Measurements from ENCODE around the gene CHST5. TPM values are rescaled to one million over a fixed set of nuclear protein-coding genes. Genes with fewer than 3 reads are reported as not detected.

CHST5 gene
- total and polyA plus RNA-seq, 7 experiments from 2014 or later: not detected

DNA sequence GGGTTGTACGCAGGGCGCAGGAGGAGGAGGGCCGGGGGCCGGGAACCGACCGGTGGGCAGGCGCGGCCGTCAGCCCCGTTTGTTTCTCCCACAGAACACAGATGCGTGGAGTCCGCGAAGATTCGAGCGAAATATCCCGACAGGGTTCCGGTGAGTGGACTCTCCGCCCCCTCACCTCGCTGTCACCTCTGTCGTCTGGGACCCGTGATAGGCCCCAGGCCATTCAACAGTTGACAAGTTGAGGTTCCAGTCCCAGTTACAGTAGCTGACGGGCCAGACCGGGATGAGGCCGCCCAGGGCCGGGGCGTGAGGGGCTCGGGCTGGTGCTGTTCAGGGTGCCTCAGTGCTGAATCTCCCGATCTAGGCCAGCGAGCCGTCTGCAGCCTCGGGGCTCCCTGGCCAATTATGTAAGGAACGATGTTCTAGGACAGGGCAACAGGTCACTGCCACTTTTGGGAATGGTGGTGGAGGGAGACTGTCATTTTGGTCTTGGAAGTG is 30.9 kb upstream of the CHST5 start:
- Mint-ChIP-seq H3K4me3 (peak overlapping the region; percentile 86 to 100 (median 96)), H3K4me1 (peaks cover 25 to 52% (median 49%) of the 10 kb centered on the region in 7 donors), H3K36me3 (peaks cover 0 to 12% (median 4%) of the 10 kb centered on the region in 5 donors), H3K9me3 (peaks cover 0 to 2% (median 0%) of the 10 kb centered on the region in 11 donors), H3K27ac (peak overlapping the region in 8 of 9 donors; percentile 55 to 93 (median 84)), H3K27me3 (peaks cover 8 to 16% (median 13%) of the 10 kb centered on the region in 5 donors)
- ATAC-seq: peak; percentile 1
- peaks cover 20 to 27% of the 10 kb centered on the region in 2 donors for H3K4me1 ChIP-seq (ENCODE audit: control insufficient read depth in 2 of 2, insufficient read depth in 2 of 2, low read length in 2 of 2)
- H3K27ac ChIP-seq (ENCODE audit: low read depth, low read length): peak overlapping the region; percentile 90
- ChIA-PET POLR2A (interaction anchor here (0.7 to 5.4 kb wide), 11 partner anchors 9 to 133 kb away, joined by 3 to 45 read pairs (median 4); partner anchors contain the start of genes ADAT1, CFDP1, KARS1 and TERF2IP), CTCF (interaction anchor here (0.5 to 1.5 kb wide), 4 partner anchors 11 to 708 kb away, joined by 3 to 4 read pairs (median 3); partner anchors contain the start of gene TMEM231)
- DNase-seq: peak in 6 of 9 donors; percentile 8 to 40 (median 18)
- H3K27me3 ChIP-seq (ENCODE audit: control insufficient read depth in 2 of 2, insufficient read depth in 2 of 2, low read length in 2 of 2): no peaks in the 10 kb centered on the region
- H3K36me3 ChIP-seq (ENCODE audit: control insufficient read depth in 2 of 3, insufficient read depth in 3 of 3, low read length in 3 of 3): peaks cover 10 to 42% (median 16%) of the 10 kb centered on the region in 3 experiments
- intact Hi-C loops (cut with micrococcal nuclease): loop anchor here (1.0 to 10.0 kb wide), 14 partner anchors 11 to 1624 kb away; partner anchors contain the start of genes ADAT1 (in 2 of the 2), CFDP1 (in 2 of the 2), KARS1 (in 2 of the 2) and TERF2IP (in 2 of the 2)
- peak overlapping the region; percentile 93 for H3K4me3 ChIP-seq (ENCODE audit: low read length)
- H3K9me3 ChIP-seq (ENCODE audit: control insufficient read depth in 2 of 3, low read length in 3 of 3): no peaks in the 10 kb centered on the region

DNA sequence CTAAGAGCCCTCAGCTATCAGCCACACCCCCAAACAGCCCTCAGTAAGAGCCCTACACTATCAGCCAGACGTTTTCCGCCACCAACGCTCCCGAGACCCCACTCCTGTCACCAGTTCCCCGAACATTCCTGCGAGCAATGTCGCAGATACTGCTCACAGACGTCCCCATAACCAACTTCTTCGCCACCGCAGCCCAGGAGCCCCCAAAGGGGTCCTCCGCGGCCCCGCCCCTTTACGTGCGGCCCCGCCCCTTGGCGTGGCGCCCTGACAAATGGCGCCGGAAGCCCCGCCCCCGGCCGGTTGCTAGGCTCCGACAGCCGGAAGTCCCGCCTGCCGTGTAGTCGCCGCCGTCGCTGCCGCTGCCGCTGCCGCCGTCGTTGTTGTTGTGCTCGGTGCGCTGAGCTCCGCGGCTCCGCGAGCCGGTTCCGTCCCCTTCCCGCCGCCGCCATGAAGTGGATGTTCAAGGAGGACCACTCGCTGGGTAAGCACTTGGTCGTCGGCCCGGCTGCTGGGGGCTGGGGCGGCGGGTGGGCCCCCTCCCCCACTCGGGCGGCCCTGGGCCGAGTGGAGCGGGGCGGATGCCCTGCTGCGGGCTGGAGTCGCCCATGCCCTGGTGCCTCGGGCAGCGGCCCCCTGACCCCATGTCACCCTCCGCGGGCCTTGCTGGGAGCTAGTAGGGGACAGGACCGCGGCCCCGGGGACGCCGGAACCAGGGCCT is 30.3 kb upstream of the CHST5 start, which contains the start of gene GABARAPL2:
Gene GABARAPL2 (plus strand): TSS at position 340 of the 718 bp plus-strand sequence. CDS start 108 bp downstream, at position 448.
- peak within 1 kb of the TSS; percentile 93 for H3K4me3 ChIP-seq (ENCODE audit: low read length)
- intact Hi-C loops (cut with micrococcal nuclease): loop anchor here (1.0 to 10.0 kb wide), 14 partner anchors 10 to 1625 kb away; partner anchors contain the start of genes ADAT1 (in 2 of the 2), CFDP1 (in 2 of the 2), KARS1 (in 2 of the 2) and TERF2IP (in 2 of the 2)
- peak; percentile 87 to 97 (median 92) for DNase-seq
- H3K9me3 Mint-ChIP-seq: no peaks in the 10 kb centered on the region
- H3K4me1 ChIP-seq (ENCODE audit: control insufficient read depth in 2 of 2, insufficient read depth in 2 of 2, low read length in 2 of 2): peaks cover 20 to 27% of the 10 kb centered on the region in 2 donors
- no peaks in the 10 kb centered on the region for H3K27me3 ChIP-seq (ENCODE audit: control insufficient read depth in 2 of 2, insufficient read depth in 2 of 2, low read length in 2 of 2)
- CTCF ChIA-PET: interaction anchor here (0.7 to 1.5 kb wide), 4 partner anchors 10 to 81 kb away, joined by 3 to 4 read pairs (median 3); partner anchors contain the start of gene TMEM231
- peaks cover 0 to 9% (median 4%) of the 10 kb centered on the region in 5 donors for H3K36me3 Mint-ChIP-seq
- H3K27ac Mint-ChIP-seq: peak within 1 kb of the TSS; percentile 79 to 100 (median 92)
- ATAC-seq: peak; percentile 90
- no peaks in the 10 kb centered on the region for H3K9me3 ChIP-seq (ENCODE audit: control insufficient read depth in 2 of 3, low read length in 3 of 3)
- POLR2A ChIA-PET: interaction anchor here (0.7 to 5.4 kb wide), 12 partner anchors 9 to 132 kb away, joined by 3 to 45 read pairs (median 4); partner anchors contain the start of genes ADAT1, CFDP1, KARS1 and TERF2IP
- peak within 1 kb of the TSS; percentile 90 for H3K27ac ChIP-seq (ENCODE audit: low read depth, low read length)
- peaks cover 10 to 37% (median 16%) of the 10 kb centered on the region in 3 experiments for H3K36me3 ChIP-seq (ENCODE audit: control insufficient read depth in 2 of 3, insufficient read depth in 3 of 3, low read length in 3 of 3)
- H3K4me1 Mint-ChIP-seq: peaks cover 25 to 50% (median 47%) of the 10 kb centered on the region in 7 donors
- peak within 1 kb of the TSS; percentile 88 to 100 (median 96) for H3K4me3 Mint-ChIP-seq
- peaks cover 8 to 16% (median 13%) of the 10 kb centered on the region in 5 donors for H3K27me3 Mint-ChIP-seq

DNA sequence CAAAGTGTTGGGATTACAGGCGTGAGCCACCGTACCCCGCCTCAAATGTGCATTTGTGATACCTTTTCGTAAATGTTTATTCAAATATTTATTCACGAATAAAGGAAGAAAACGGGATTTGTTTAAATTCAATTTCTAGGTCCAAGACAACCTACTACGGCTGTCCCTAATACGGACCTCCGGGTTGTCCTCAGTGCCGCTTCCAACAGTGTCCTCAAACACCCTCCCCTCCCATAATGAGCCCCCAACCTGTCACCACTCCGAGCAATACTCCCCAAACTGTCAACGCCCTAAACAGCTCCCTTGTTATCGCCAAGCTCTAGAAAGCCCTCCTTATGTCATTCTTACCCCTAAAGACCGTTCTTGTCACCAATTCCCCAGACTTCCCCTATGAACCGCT is 29.7 kb upstream of the CHST5 start:
- peak overlapping the region; percentile 88 to 100 (median 96) for H3K4me3 Mint-ChIP-seq
- ATAC-seq: no peak

DNA sequence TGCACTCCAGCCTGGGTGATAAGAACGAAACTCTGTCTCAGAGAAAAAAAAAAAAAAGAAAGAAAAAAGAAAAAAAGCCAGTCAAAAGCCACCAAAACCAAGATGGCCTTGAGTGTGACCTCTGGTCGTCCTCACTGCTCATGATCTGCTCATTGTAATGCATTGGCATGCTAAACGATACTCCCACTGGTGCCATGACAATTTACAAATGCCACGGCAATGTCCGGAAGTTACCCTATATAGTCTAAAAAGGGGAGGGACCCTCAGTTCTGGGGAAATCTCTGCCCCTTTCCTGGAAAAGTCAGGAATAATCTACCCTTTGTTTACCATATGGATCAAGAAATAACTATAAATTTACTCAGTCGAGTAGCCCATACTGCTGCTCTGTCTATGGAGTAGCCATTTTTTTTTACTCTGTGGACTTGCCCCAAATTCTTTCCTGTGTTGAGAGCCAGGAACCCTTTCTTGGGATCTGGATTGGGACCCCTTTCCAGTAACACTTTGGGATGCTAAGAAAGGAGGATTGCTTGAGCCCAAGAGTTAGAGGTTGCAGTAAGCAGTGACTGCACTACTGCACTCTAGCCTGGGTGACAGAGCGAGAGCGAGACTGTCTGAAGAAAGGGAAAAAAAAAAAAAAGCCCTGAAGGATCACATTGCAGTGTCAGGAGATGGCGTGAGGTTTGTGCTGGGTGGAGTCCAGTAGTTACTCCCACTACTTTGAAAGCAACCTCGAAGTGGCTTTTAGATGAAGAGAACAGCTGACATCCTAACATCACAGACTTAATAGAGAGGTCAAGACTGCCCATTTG is 23.9 kb upstream of the CHST5 start:
- Histone ChIP-seq H3K27ac (ENCODE audit: low read depth, low read length) (no peak overlapping the region), H3K36me3 (ENCODE audit: control insufficient read depth in 2 of 3, insufficient read depth in 3 of 3, low read length in 3 of 3) (no peaks in the 10 kb centered on the region), H3K27me3 (ENCODE audit: control insufficient read depth in 2 of 2, insufficient read depth in 2 of 2, low read length in 2 of 2) (no peaks in the 10 kb centered on the region), H3K4me3 (ENCODE audit: low read length) (no peak overlapping the region), H3K9me3 (ENCODE audit: control insufficient read depth in 2 of 3, low read length in 3 of 3) (no peaks in the 10 kb centered on the region), H3K4me1 (ENCODE audit: control insufficient read depth in 2 of 2, insufficient read depth in 2 of 2, low read length in 2 of 2) (peaks cover 9 to 10% of the 10 kb centered on the region in 2 donors)
- CTCF ChIA-PET: no interaction called here
- Mint-ChIP-seq H3K36me3 (no peaks in the 10 kb centered on the region), H3K27me3 (peaks cover 8 to 30% (median 13%) of the 10 kb centered on the region in 5 donors), H3K4me3 (no peak overlapping the region), H3K27ac (no peak overlapping the region), H3K4me1 (peaks cover 5 to 14% (median 10%) of the 10 kb centered on the region in 7 donors), H3K9me3 (no peaks in the 10 kb centered on the region)
- ATAC-seq (no peak), DNase-seq (no peak)
- POLR2A ChIA-PET: no interaction called here
- intact Hi-C loops (cut with micrococcal nuclease): loop anchor here (5.0 to 10.0 kb wide), 6 partner anchors 97 to 1262 kb away; partner anchors contain the start of genes PSMD7 (in 1 of the 2), RFWD3 (in 1 of the 2), TMEM170A (in 1 of the 2) and ZFP1 (in 1 of the 2)

More for the DNA sequence above, 29.7 kb upstream of the CHST5 start:
- DNase-seq: no peak
- Histone ChIP-seq H3K27ac (ENCODE audit: low read depth, low read length) (peak overlapping the region; percentile 90), H3K9me3 (ENCODE audit: control insufficient read depth in 2 of 3, low read length in 3 of 3) (no peaks in the 10 kb centered on the region), H3K36me3 (ENCODE audit: control insufficient read depth in 2 of 3, insufficient read depth in 3 of 3, low read length in 3 of 3) (peaks cover 10 to 35% (median 16%) of the 10 kb centered on the region in 3 experiments), H3K27me3 (ENCODE audit: control insufficient read depth in 2 of 2, insufficient read depth in 2 of 2, low read length in 2 of 2) (no peaks in the 10 kb centered on the region), H3K4me3 (ENCODE audit: low read length) (peak overlapping the region; percentile 93), H3K4me1 (ENCODE audit: control insufficient read depth in 2 of 2, insufficient read depth in 2 of 2, low read length in 2 of 2) (peaks cover 20 to 27% of the 10 kb centered on the region in 2 donors)
- peaks cover 0 to 8% (median 4%) of the 10 kb centered on the region in 5 donors for H3K36me3 Mint-ChIP-seq
- peak overlapping the region; percentile 79 to 100 (median 92) for H3K27ac Mint-ChIP-seq
- H3K27me3 Mint-ChIP-seq: peaks cover 8 to 16% (median 13%) of the 10 kb centered on the region in 5 donors
- POLR2A ChIA-PET: interaction anchor here (0.8 to 5.4 kb wide), 9 partner anchors 9 to 132 kb away, joined by 3 to 45 read pairs (median 7); partner anchors contain the start of genes ADAT1, CFDP1, KARS1 and TERF2IP
- no peaks in the 10 kb centered on the region for H3K9me3 Mint-ChIP-seq
- CTCF ChIA-PET: interaction anchor here (0.9 to 1.5 kb wide), 4 partner anchors 9 to 332 kb away, joined by 3 to 4 read pairs (median 4); partner anchors contain the start of gene TMEM231
- peaks cover 25 to 48% (median 45%) of the 10 kb centered on the region in 7 donors for H3K4me1 Mint-ChIP-seq
- intact Hi-C loops (cut with micrococcal nuclease): loop anchor here (1.0 to 10.0 kb wide), 14 partner anchors 9 to 1626 kb away; partner anchors contain the start of genes ADAT1 (in 2 of the 2), CFDP1 (in 2 of the 2), KARS1 (in 2 of the 2) and TERF2IP (in 2 of the 2)

DNA sequence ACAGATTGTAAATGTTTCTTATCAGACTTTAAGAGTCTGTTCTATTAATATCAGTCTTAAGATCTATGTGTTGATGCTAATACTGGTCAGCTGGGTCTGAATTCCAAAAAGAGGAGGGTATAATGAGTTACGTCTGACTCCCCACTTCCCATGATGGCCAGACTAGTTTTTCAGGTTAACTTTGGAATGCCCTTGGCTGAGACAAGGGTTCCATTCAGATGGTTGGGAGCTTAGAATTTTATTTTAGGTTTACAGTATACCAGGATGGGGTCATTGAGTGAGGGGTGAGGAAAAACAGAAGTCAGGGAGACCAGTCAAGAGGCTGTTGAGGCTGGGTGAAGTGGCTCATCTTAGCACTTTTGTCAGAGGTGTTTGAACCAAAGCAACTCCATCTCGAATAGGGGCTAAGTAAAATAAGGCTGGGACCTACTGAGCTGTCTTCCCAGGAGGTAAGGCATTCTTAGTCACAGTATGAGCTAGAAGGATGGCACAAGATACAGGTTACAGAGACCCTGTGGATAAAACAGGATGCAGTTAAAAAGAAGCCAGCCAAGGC is 23.0 kb upstream of the CHST5 start:
- H3K27me3 ChIP-seq (ENCODE audit: control insufficient read depth in 2 of 2, insufficient read depth in 2 of 2, low read length in 2 of 2): no peaks in the 10 kb centered on the region
- H3K27ac Mint-ChIP-seq: no peak overlapping the region

More for the DNA sequence above, 23.0 kb upstream of the CHST5 start:
- DNase-seq: no peak
- peaks cover 5 to 33% (median 12%) of the 10 kb centered on the region in 5 donors for H3K27me3 Mint-ChIP-seq
- H3K36me3 Mint-ChIP-seq: no peaks in the 10 kb centered on the region
- H3K9me3 ChIP-seq (ENCODE audit: control insufficient read depth in 2 of 3, low read length in 3 of 3): no peaks in the 10 kb centered on the region
- H3K4me3 Mint-ChIP-seq: no peak overlapping the region
- ATAC-seq: no peak
- no peak overlapping the region for H3K4me3 ChIP-seq (ENCODE audit: low read length)
- peaks cover 5 to 14% (median 10%) of the 10 kb centered on the region in 7 donors for H3K4me1 Mint-ChIP-seq
- ChIA-PET CTCF (no interaction called here), POLR2A (interaction anchor here (4.6 kb wide), 1 partner anchor 7 kb away, joined by 36 read pairs; the partner anchor contains the start of gene GABARAPL2)
- intact Hi-C loops (cut with micrococcal nuclease): loop anchor here (5.0 kb wide), 4 partner anchors 97 to 1262 kb away; partner anchors contain the start of genes PSMD7 (in 1 of the 2), TMEM170A (in 1 of the 2), ZFP1 (in 1 of the 2) and ZNRF1 (in 1 of the 2)
- no peak overlapping the region for H3K27ac ChIP-seq (ENCODE audit: low read depth, low read length)
- peaks cover 10% of the 10 kb centered on the region in 2 donors for H3K4me1 ChIP-seq (ENCODE audit: control insufficient read depth in 2 of 2, insufficient read depth in 2 of 2, low read length in 2 of 2)
- no peaks in the 10 kb centered on the region for H3K9me3 Mint-ChIP-seq
- no peaks in the 10 kb centered on the region for H3K36me3 ChIP-seq (ENCODE audit: control insufficient read depth in 2 of 3, insufficient read depth in 3 of 3, low read length in 3 of 3)
